DMS 273 (cell line): ENCODE measurements around the gene FAM228B.
"Not testable (repeated sequence)": the region's sequence is repeated elsewhere in the genome, so short reads cannot be mapped to it uniquely, and the experiment has no call there.

Experiments
- DNase-seq: peaks from one replicate; lab custom pipeline; 2025; ENCODE audit not compliant: unreplicated experiment; lab: John Stamatoyannopoulos, UW

FAM228B gene

DNA sequence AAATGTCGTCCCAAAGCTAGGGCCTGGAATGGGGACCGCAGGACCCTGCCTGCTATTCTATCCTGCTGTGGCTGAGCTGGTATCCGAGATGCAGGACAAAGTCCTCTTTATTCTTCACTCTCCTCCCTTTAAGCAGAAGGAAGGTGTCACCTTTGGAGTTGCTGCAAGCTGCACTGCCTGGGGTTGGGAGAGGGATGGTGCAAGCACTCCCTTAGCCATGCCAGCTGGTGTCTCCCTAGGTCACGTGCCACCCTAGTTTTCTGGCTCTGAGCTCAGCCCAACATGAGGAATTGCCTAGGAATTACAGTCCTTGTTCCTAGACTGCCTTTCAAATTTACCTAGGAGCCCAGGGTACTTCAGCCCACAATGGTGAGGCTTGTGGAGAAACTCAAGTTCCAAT, 30.2 kb downstream of the FAM228B start:
- DNase-seq: peak; percentile 31

DNA sequence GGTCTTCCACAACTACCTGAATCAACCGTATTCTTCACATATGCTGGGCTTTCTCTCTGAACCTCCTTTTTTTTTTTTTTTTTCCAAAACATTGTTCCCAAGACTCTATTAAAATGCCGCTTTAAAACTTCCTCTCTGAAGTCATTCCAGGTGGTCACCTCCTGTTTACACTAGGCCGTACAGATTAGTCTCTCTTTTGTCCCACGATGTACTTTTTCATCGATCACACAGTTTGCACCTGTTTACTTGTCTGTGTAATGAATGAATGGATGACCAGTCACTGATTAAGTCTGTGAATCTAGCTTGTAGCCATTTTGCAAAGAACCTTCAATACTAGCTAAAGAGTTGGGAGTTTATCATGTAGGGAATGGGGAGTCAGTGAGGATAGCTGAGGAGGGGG, 34.9 kb downstream of the FAM228B start:
- no peak for DNase-seq

DNA sequence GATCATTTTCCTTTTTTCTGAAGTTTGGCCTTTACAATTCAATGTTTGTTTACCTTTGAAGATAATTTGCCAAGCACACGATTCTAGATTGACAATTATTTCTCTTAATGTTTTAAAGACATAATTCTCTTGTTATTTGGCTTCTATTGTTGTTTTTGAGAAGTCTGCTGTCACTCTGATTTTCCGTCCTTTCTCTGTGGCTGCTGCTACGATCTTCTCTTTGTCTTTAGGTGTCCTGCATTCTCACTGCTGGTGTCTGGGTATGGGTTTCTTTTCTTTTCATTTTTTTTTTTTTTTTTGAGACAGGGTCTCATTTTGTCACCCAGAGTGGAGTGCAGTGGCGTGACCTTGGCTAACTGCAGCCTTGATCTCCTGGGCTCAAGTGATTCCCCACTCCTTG, 36.4 kb downstream of the FAM228B start:
- no peak for DNase-seq

DNA sequence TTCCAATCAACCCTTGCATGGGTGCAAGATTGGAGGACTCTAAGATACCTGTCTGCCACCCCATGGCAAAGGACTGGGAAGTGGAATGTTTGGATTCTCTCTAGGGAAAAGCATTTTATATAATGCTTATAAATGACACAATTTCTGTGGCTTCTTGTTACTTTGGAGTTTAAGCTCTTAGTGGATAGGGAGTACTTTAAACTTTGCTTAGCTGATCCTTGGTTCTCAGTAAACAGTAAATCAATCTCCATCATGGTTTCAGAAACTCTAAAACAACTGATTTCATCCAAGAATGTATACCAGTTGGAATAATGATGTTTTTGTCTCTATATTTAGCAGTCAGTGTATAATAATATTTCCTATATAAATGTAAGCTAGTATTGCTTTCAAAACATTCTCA, 37.5 kb downstream of the FAM228B start:
- no peak for DNase-seq

DNA sequence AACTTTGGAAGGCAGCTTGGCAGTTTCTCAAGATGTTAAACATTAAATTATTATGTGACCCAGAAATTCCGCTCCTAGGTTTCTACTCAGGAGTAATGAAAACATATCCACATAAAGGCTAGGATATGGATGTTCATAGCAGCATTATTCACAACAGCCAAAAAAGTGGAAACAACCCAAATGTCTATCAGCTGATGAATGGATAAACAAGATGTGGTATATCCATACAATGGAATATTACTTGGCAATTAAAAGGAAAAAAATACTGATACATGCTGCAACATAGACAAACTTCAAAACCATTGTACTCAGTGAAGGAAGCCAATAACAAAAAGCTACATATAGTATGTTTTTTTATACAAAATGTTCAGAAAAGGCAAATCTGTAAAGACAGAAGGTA, 39.2 kb downstream of the FAM228B start:
- no peak for DNase-seq

DNA sequence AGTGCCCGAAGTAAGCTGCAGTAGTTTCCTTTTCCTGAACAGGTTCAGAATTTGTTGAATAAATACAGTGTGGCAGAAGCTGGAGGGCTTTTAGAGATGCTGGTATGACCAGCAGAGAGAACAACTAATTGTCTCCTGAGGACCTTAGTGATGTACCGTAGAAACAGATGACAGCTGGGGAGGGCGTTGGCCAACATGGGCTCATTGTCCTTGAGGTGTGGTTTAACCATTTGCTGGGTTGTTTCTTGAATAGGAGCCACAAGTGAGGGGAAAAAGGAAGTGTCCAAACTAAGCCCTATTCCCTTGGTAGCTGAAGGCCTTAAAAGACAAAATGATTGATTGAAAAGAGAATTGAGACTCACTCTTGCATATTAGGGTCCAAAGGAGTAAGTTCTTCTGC, 39.9 kb downstream of the FAM228B start:
- DNase-seq: no peak

- no peak for DNase-seq
These were observed 40.3 kb downstream of the FAM228B start for GRCh38 chr2:24163601-24164000.

DNA sequence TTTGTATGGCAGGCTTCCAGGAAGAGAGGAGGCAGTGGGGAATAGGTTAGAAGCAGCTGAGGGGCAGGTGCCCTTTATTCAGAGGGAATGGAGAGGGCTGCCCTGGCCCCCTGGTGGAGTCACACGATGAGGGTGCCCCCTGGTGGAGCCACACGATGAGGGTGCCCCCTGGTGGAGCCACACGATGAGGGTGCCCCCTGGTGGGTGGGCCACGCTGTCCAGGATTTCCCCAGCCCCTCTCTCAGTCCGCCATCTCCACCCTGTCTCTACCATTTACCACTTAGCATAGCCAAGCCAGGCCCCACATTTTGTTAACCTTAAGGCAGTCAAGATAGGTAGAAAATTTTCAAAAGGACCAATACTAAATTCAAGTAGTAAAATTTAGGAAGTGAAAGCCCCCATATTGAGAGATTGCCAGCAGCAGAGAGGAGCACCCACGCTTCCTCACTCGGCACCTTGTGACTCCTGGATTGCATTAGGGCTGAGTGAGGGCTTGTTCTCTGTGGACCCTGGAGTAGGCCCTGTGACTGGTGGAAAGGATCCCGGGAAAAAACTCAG, 41.2 kb downstream of the FAM228B start:
- DNase-seq: peak; percentile 51

DNA sequence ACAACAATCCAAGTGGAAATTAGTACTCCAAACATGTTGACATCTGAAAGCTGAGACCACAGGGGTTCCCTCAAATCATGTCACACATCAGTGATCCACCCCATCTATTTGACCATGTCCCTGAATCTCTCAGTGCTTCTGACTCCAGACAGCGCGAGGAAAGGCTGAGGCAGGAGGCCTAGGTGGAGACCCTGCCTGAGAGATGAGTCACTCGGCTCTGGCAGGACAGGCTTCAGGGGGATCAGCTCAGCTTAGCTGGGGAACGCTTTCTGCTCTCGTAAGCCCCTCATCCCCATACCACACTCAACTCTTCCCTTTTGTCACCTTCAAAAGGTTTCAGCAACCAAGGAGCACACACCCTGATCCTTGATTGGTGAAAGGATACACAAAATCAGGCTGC, 45.8 kb downstream of the FAM228B start:
- DNase-seq: no peak

- DNase-seq: no peak
These were observed 51.6 kb downstream of the FAM228B start, which contains the start of gene FAM228A for GRCh38 chr2:24174851-24175277. Gene FAM228A, plus strand, starts transcription at chr2:24175053. Its CDS starts 428 bp downstream, at chr2:24175481.

- DNase-seq: no peak
These were observed 52.4 kb downstream of the FAM228B start for GRCh38 chr2:24175631-24176187.

- no peak for DNase-seq
These were observed 53.1 kb downstream of the FAM228B start for GRCh38 chr2:24176326-24176725.

DNA sequence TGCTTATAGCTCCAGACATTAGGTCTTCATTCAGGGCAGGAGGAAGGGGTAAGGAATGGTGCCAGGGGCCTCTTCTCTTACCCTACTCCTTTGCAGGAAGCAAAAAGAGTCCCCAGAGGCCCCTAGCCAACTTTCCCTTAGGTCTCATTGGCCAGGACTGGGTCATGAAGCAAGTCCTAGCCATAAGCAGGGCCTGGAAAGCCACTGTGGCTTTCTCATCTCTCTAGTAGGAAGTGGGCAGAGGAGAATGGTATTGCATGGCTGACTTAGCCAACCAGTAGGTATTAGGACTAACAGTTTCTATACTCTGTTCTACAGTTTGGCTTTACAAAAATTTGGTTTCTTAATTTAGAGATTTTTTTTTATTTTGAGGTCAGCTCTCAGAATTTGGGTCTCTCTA, 56.4 kb downstream of the FAM228B start:
- DNase-seq: no peak

DNA sequence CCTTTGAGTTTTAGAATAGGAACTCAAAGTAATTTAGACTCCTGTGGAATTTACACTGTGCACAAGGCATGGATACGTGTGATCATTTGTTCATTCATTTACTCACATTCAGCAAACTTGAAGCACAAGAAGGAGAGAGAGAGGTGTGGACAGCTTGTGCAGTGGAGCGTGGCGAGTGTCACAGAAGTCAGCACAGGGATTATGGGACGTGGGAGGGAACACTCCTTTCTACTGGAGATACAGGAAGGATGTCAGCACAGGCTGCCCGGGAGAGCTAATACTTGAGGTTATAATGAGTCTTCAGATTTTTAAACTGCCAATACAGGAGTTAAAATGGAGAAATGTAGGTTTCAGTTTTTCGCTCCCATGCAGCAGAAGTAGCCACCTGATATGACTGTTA, 58.6 kb downstream of the FAM228B start:
- DNase-seq: no peak

DNA sequence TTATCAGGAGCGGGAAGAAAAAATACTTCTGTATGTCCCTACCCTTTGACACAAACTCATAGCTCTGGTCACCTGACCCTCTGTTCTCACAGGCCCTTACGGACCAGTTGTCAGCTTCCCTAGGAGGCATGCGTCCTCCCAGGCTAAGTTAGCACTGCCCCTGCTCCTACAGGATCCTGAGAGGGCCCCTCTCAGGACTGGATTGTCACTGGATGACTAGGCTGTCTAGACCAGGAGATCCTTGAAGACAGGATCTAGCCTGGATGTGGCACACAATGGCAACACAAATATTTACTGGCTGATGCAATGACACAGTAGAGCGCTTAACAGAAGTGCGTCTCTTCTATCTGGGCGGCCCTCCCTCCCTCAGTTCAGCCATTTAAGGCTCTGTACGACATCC, 59.2 kb downstream of the FAM228B start:
- no peak for DNase-seq

DNA sequence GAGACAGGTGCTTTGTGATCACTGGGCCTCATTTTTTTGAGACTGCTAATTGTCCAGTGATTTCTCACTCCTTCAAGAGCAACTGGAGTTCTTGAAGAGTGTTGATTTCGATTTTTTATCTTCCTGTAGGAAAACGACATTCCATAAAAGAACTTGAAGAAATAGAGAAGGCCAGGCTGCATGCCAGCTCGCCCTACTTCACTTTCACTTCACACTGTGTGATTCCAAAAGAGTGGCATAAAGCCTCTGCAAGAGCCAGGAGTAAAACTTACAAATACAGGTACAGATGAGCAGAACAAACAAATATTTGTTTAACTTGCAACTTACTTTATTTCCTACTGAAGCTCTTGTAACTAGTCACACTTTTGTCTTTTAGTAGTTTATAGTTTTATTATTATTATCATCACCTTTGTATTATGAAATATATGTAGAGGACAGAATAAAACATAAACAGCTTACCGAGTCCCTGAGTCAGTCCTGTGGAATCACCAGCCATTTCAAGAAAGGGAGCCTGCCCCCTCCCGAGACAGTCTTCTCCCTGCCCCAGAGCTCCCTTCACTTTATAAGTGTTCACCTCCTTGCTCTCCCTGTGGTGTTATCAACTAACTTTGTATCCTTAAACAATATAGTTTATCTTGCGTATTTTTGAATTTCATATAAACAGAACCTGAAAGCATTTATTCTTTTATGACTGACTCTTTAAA, 60.2 kb downstream of the FAM228B start:
- no peak for DNase-seq

GRCh38 chr2:24189551-24189950, 66.3 kb downstream of the FAM228B start:
- DNase-seq: no peak

- no peak for DNase-seq
These were observed 67.2 kb downstream of the FAM228B start for GRCh38 chr2:24190503-24190902.

- no peak for DNase-seq
These were observed 67.9 kb downstream of the FAM228B start for GRCh38 chr2:24191156-24191555.

GRCh38 chr2:24191848-24192247, 68.6 kb downstream of the FAM228B start:
- no peak for DNase-seq

DNA sequence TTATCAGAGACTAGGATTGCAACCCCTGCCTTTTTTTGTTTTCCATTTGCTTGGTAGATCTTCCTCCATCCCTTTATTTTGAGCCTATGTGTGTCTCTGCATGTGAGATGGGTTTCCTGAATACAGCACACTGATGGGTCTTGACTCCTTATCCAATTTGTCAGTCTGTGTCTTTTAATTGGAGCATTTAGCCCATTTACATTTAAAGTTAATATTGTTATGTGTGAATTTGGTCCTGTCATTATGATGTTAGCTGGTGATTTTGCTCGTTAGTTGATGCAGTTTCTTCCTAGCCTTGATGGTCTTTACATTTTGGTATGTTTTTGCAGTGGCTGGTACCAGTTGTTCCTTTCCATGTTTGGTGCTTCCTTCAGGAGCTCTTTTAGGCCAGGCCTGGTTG, 73.9 kb downstream of the FAM228B start:
- DNase-seq: not testable (repeated sequence)

- DNase-seq: no peak
These were observed 76.8 kb downstream of the FAM228B start for GRCh38 chr2:24199968-24200590.
